ENCODE measurements around the gene TAS2R41. TPM values are rescaled to one million over a fixed set of nuclear protein-coding genes. Genes with fewer than 3 reads are reported as not detected.

The TAS2R41 gene
- total and polyA plus RNA-seq, 2 experiments from 2014 or later, result not detected

- no peak for TF ChIP-seq CTCF (IDR thresholded peaks at IDR 0.05; ENCODE audit: low read depth, low read length)
- Histone ChIP-seq H3K36me3 (no peaks in the 10 kb centered on the region), H3K27ac (no peak overlapping the region), H3K4me1 (ENCODE audit: low read depth) (no peaks in the 10 kb centered on the region), H3K9me3 (ENCODE audit: low read depth) (no peaks in the 10 kb centered on the region), H3K4me3 (no peak overlapping the region), H3K27me3 (no peaks in the 10 kb centered on the region)
- no peak for DNase-seq (ENCODE audit: low read depth in 1 of 2, low spot score in 1 of 2)
Observed at GRCh38 chr7:143487061-143487460, 9.4 kb downstream of the TAS2R41 start.

GRCh38 chr7:143487566-143487965 is 9.9 kb downstream of the TAS2R41 start:
- no peaks in the 10 kb centered on the region for H3K4me1 ChIP-seq (ENCODE audit: low read depth)
- no peaks in the 10 kb centered on the region for H3K9me3 ChIP-seq (ENCODE audit: low read depth)
- H3K27ac ChIP-seq, result no peak overlapping the region
- H3K36me3 ChIP-seq, result no peaks in the 10 kb centered on the region
- no peak overlapping the region for H3K4me3 ChIP-seq
- DNase-seq (ENCODE audit: low read depth in 1 of 2, low spot score in 1 of 2), result peak in 1 of 2 donors; percentile 34
- TF ChIP-seq CTCF (IDR thresholded peaks at IDR 0.05; ENCODE audit: low read depth, low read length), result no peak
- no peaks in the 10 kb centered on the region for H3K27me3 ChIP-seq

- DNase-seq (ENCODE audit: low read depth in 1 of 2, low spot score in 1 of 2), result peak; percentile 13 to 49
- Histone ChIP-seq H3K9me3 (ENCODE audit: low read depth) (no peaks in the 10 kb centered on the region), H3K4me3 (no peak overlapping the region), H3K27ac (no peak overlapping the region), H3K27me3 (no peaks in the 10 kb centered on the region), H3K4me1 (ENCODE audit: low read depth) (no peaks in the 10 kb centered on the region), H3K36me3 (no peaks in the 10 kb centered on the region)
- TF ChIP-seq CTCF (IDR thresholded peaks at IDR 0.05; ENCODE audit: low read depth, low read length), result peak; percentile 72
Observed at GRCh38 chr7:143490717-143491306, 13.1 kb downstream of the TAS2R41 start.

GRCh38 chr7:143492043-143492471 is 14.4 kb downstream of the TAS2R41 start:
- Histone ChIP-seq H3K27ac (no peak overlapping the region), H3K9me3 (ENCODE audit: low read depth) (no peaks in the 10 kb centered on the region), H3K36me3 (no peaks in the 10 kb centered on the region), H3K4me3 (no peak overlapping the region), H3K4me1 (ENCODE audit: low read depth) (no peaks in the 10 kb centered on the region), H3K27me3 (no peaks in the 10 kb centered on the region)
- no peak for TF ChIP-seq CTCF (IDR thresholded peaks at IDR 0.05; ENCODE audit: low read depth, low read length)
- peak in 1 of 2 donors; percentile 58 for DNase-seq (ENCODE audit: low read depth in 1 of 2, low spot score in 1 of 2)

GRCh38 chr7:143492799-143493739 is 15.4 kb downstream of the TAS2R41 start:
- no peak for TF ChIP-seq CTCF (IDR thresholded peaks at IDR 0.05; ENCODE audit: low read depth, low read length)
- H3K4me1 ChIP-seq (ENCODE audit: low read depth), result no peaks in the 10 kb centered on the region
- H3K27ac ChIP-seq, result no peak overlapping the region
- H3K4me3 ChIP-seq, result no peak overlapping the region
- no peaks in the 10 kb centered on the region for H3K27me3 ChIP-seq
- H3K36me3 ChIP-seq, result no peaks in the 10 kb centered on the region
- H3K9me3 ChIP-seq (ENCODE audit: low read depth), result no peaks in the 10 kb centered on the region
- DNase-seq (ENCODE audit: low read depth in 1 of 2, low spot score in 1 of 2), result peak in 1 of 2 donors; percentile 25
